NB4 (cell line): ENCODE measurements around the gene DMGDH.
A peak's percentile ranks its signal among the peaks of the same experiment; 100 is the strongest.

Source experiments
- DNase-seq: peaks from one replicate; pipeline ENCODE4 v3.0.0; 2010; ENCODE audit warnings: low read depth
- H3K4me3 ChIP-seq: one replicate; pipeline ENCODE4 v1.5.1; 2011; ENCODE audit warnings: mild to moderate bottlenecking, low read depth, low read length, moderate library complexity
- MYC ChIP-seq: IDR thresholded peaks from 2 replicates; pipeline ENCODE4 v1.6.1; 2011; ENCODE audit warnings: low read depth, low read length
- POLR2A ChIP-seq: IDR thresholded peaks from 2 replicates; pipeline ENCODE4 v1.6.1; 2011; ENCODE audit warnings: mild to moderate bottlenecking; ENCODE audit not compliant: insufficient read length; ENCODE audit errors: extremely low read depth
- TF ChIP-seq, protein P1 (sequence below): IDR thresholded peaks from 2 replicates; pipeline ENCODE4 v1.6.1; 2011; ENCODE audit warnings: low read depth, low read length
- TF ChIP-seq, protein P2 (sequence below): IDR thresholded peaks from one replicate; pipeline ENCODE4 v1.5.1; 2012; ENCODE audit warnings: low read depth, low read length

DMGDH gene

DNA sequence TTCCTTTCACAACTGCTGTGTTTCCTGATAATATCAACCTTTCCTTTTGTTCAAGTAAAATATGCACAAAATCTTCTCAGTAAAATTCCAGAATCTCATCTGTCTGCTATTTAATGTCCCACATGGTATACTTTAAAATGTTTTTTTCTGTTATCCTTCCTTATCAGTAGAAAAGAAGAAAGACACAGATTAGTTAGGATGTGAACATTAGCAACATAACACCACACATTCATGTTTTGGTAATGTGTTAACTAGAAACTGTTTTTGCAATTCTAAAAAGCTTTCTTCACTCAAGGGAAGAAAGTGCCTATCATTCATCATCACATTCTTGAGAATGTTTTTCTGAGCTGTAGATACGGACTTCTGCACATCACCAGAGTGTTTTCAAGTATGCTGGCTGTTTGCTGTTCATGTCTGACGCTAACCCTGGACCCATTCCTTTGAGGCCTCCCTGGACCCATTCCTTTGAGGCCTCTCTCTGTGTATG, 73.9 kb downstream of the DMGDH start:
- no peak for DNase-seq
- no peak overlapping the region for H3K4me3 ChIP-seq
- TF ChIP-seq, protein P1, sequence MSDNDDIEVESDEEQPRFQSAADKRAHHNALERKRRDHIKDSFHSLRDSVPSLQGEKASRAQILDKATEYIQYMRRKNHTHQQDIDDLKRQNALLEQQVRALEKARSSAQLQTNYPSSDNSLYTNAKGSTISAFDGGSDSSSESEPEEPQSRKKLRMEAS: no peak
- TF ChIP-seq, protein P2, sequence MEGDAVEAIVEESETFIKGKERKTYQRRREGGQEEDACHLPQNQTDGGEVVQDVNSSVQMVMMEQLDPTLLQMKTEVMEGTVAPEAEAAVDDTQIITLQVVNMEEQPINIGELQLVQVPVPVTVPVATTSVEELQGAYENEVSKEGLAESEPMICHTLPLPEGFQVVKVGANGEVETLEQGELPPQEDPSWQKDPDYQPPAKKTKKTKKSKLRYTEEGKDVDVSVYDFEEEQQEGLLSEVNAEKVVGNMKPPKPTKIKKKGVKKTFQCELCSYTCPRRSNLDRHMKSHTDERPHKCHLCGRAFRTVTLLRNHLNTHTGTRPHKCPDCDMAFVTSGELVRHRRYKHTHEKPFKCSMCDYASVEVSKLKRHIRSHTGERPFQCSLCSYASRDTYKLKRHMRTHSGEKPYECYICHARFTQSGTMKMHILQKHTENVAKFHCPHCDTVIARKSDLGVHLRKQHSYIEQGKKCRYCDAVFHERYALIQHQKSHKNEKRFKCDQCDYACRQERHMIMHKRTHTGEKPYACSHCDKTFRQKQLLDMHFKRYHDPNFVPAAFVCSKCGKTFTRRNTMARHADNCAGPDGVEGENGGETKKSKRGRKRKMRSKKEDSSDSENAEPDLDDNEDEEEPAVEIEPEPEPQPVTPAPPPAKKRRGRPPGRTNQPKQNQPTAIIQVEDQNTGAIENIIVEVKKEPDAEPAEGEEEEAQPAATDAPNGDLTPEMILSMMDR: no peak
- no peak for TF ChIP-seq MYC
- no peak for TF ChIP-seq POLR2A

DNA sequence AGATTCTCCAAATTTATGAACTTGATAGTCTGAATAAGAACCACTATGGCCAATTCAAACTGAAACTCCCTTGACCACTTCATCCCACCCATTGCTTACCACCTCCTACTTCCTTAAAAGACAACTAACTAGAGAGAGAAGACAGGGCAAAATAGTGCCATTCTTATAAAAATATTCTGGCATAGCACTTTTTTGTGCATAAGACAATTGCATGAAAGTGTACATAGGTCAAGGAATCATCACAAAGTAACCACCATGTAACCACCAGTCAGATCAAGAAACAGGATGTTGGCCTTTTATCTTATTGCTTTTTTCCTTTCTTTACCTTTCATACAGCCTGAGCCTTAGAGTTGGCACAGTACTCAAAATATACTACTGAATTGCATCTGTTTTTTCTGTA, 76.3 kb downstream of the DMGDH start:
- no peak overlapping the region for H3K4me3 ChIP-seq
- TF ChIP-seq MYC: no peak
- TF ChIP-seq, protein P2: no peak
- no peak for TF ChIP-seq POLR2A
- TF ChIP-seq, protein P1: no peak
- DNase-seq: no peak

DNA sequence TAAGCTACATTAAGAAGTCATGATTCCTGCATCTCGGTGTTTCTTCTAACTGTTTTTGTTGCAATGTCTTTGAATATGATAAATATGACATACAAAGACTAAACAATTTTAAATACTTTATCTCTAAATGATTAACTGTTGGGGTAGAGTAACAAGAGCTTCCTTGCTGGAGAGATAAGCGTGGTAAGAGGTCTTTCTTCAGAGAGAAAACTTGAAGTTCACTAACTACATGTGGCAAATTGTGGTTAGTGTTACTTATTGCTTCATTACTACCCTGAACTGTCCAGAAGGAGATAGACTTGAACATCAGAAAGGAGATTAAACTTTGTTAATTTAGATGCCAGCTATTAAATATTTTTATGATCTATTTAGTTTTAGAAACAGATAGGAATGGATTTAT, 77.3 kb downstream of the DMGDH start:
- TF ChIP-seq MYC: 0 out of 2 replicates have a peak, but pooled peaks have one; percentile 38
- TF ChIP-seq, protein P1: no peak
- no peak overlapping the region for H3K4me3 ChIP-seq
- DNase-seq: peak; percentile 45

DNA sequence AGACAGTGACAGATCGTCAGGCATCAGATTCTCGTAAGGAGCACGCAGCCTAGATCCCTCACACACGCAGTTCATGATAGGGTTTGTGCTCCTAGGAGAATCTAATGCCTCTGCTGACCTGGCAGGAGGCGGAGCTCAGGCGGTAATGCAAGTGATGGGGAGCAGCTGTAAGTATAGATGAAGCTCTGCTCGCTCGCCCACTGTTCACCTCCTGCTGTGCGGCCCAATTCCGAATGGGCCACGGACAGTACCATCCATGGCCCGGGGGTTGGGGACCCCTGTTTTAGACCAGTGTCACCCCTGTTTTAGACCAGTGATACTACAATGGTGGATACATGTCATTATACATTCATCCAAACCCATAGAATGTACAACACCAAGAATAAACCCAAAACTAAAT, 80.4 kb downstream of the DMGDH start:
- DNase-seq: no peak
- TF ChIP-seq, protein P2: no peak
- TF ChIP-seq MYC (no peak), POLR2A (no peak)
- TF ChIP-seq, protein P1: no peak
- H3K4me3 ChIP-seq: no peak overlapping the region

DNA sequence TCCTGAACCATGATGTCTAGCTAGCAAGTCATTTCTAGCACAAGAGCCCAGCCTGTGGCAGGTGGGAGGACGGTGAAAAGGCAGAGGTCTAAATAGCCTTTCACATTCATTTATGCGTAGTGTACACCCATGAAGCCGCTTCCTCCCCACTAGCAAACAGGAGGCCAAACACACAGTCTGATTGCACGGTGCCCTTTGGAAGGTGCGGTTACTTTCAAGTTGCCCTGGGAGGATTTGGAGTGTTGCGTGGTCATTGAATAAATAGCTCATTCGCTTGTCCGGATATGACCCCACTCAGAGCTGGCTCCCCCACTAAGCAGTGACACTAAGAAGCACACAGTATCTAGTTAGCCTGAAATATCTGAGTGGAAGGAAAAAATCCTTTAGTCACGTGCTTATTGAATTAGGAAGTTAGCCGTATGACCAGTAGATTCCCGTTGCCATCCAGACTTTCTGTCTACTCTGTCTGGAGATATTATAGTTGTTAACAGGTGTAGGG, 83.7 kb downstream of the DMGDH start:
- TF ChIP-seq MYC: peak; percentile 63
- TF ChIP-seq POLR2A: peak; percentile 15
- TF ChIP-seq, protein P1: peak; percentile 84
- TF ChIP-seq, protein P2: no peak
- peak; percentile 87 for DNase-seq
- H3K4me3 ChIP-seq: peak overlapping the region; percentile 77

DNA sequence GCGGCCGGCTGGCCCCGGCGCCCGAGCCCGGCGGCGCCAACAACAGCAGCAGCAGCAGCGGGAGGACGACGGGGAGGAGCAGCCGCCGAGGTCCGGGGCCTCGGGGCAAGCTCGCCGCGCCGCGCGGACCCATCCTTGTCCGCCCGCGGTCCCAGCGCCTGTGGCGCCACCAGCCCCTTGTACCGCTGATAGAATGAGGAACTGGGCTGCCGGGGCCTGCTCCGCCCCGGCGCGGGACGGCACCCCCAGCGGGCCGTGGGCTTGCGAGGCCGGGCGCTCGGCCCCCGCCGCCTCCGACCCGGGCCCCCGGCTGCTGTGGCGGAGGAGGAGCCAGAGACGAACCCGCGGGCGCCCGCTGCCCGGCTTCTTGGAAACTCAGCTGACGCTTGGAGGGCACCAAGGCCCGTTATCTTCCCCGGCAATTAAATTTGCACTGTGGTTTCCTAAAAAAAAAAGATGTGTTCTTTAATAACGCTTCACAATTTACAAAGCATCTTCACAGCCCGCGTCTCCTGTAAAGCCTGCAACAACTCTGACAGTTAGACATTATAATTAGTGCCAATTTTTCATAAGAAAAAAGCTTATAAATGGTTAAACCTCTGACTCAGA, 84.3 kb downstream of the DMGDH start, which contains the start of gene ARSB:
TSS of gene ARSB (minus strand) at position 195 of the 609 bp plus-strand sequence. CDS start at position 133, 62 bp downstream.
- peak; percentile 87 for DNase-seq
- H3K4me3 ChIP-seq: peak within 1 kb of the TSS; percentile 90
- TF ChIP-seq POLR2A (peak; percentile 16), MYC (no peak)
- TF ChIP-seq, protein P2: no peak
- TF ChIP-seq, protein P1: no peak
